Limb (tissue), 2 donors: ENCODE results near the gene LAMTOR5.

Experiments used
- DNase-seq, 2 donors: peaks; one replicate each; pipeline ENCODE4 v3.0.0-alpha.2; 2016; ENCODE audit errors: extremely low spot score in 2 of 2

LAMTOR5 gene

DNA sequence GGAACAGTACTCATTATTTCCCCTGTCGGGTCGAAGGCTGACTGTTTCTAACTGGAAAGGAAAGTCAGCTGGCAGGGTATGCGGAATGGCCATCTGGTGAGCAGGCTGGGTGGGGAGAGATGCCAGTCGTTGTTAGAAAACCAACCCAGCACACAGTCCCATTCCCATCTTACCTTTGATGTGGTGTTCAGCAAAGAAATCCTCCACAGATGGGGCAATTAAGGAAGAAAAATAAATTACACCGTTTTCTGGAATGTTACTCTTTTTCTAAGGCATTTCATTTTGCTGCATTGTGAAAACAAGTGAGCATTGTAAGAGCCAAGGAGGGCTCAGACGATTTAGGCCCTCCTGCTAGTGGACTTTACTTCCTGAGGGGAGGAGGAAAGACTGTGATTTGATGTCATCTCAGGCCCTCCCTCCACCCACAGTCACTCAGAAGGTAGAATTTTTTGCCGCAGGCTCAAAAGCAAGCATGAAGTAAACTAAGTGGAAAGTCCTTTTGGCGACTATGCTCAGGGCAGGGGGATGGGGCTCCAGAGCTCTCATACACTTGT is 16.7 kb downstream of the LAMTOR5 start, which contains the start of gene SLC16A4:
Gene SLC16A4 (minus strand): TSS at position 335 of the 554 bp plus-strand sequence. CDS start 1,703 bp downstream, outside the sequence.
- DNase-seq, result peak; percentile 30 to 49

DNA sequence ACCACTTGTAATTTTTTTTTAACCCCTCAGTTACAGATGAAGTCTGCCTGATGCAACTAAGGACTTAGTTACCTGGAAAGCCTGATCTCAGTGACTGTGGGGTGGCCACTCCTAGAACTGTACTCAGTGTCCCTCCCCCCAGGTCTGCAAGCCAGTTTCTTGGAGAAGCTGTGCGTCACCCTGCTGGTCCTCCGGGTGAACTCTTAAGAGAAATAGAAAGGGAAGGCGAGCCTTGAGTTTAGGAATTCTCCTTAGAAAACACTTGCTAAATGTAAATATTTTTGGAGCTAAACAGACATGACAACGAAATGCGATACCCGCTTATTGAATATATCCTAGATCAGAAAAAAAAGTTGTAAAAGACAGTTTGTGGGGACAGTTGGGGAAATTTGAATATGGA is 17.4 kb downstream of the LAMTOR5 start:
- DNase-seq, result peak; percentile 34 to 38

DNA sequence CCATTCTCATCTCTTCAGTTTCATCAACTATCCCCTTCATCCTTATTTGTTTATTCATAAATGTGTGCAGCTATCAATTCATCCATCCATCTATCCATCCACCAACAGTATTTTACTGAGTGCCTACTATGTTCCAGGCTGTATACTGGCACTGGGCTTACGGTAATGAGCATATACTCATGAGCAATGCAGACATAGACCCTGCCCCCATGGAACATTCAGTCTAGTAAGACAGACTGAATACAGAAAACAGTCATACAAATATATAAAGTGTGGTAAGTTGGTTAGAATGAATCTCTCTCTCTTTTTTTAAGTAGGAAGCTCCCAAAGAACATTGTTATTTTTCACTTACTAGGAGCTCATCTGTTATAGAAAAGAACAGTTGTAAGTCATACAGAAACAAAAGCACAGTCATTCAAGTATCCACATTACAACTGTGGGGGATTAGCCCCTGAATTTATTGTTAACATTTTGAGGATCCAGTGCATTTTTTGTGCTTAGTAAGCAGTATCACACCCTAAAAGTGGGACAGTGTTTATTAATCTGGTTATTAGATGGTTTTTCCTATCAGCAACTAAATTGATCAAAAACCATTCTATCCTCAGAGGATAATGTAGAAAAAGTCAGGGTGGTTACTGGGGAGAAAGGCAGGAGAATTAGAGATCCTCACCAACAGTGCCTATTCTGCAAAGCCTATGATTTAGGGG is 20.3 kb downstream of the LAMTOR5 start:
- no peak for DNase-seq

DNA sequence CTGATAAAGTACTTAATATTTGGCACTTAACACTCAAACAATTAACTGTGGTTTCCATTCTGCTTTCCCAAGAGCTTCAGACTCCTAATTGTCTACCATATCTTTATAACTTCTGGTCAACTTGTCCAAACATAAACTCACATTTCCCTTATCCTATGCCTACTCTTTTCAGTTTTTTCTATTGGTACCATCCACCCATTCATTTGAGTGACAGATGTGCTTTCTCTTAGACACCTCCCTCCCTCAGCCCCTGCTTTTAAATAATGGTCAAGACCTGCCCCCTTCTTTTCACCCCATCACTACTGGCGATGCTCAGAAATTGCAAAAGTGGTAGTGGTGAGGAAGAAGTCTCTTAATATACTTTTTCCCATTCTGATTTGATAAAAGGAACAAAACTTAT is 22.1 kb downstream of the LAMTOR5 start:
- DNase-seq, result no peak

DNA sequence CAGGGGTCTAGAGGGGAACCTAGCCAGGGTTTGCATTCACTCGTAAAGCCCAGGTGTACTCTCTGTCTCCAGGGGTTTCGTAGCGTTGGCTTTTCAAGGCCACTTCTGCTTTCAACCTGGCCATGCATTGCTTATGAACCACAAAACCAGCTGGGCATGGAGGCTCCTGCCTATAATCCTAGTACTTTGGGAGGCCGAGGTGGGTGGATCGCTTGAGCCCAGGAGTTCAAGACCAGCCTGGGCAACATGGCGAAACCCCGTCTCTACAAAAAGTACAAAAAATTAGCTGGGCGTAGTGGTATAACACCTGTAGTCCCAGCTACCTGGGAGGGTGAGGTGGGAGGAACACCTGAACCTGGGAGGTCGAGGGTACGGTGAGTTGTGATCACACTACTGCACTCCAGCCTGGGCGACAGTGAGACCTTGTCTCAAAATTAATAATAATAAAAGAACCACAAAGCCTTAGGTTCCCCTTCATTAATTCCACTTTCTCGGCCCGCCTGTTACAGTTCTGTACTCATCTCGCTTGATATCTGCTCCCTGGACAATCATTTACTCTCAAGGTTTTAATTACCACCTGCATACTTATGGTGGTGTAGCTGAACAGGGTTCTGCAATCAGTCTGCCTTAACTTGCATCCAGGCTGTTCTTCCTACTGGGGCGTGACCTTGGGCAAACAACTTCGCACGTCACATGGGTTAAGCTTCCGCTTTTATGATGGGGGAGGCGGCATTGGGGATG is 22.7 kb downstream of the LAMTOR5 start:
- DNase-seq, result no peak

DNA sequence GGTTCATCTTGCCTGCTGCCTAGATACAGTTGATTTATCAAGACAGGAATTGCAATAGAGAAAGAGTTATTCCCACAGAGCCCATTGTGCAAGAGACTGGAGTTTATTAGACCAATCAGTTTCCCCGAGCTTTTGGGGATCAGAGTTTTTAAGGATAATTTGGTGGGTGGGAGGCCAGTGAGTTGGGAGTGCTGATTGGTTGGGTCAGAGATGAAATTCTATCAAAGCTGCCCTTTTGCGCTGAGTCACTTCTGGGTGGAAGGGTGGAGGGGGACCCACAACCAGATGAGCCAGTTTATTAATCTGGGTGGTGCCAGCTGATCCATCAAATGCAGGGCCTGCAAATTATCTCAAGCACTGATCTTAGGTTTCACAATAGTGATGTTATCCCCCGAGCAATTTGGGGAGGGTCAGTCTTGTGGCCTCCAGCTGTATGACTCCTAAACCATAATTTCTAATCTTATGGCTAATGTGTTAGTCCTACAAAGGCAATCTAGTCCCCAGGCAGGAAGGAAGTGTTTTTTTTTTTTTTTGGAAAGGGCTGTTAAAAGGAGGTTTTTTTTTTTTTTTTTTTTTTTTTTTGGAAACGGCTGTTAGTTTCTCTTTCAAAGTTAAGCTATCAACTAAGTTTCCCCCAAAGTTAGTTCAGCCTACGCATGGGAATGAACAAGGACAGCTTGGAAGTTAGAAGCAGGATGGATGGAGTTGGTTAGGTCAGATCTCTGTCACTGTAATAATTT is 24.1 kb downstream of the LAMTOR5 start:
- DNase-seq, result no peak

DNA sequence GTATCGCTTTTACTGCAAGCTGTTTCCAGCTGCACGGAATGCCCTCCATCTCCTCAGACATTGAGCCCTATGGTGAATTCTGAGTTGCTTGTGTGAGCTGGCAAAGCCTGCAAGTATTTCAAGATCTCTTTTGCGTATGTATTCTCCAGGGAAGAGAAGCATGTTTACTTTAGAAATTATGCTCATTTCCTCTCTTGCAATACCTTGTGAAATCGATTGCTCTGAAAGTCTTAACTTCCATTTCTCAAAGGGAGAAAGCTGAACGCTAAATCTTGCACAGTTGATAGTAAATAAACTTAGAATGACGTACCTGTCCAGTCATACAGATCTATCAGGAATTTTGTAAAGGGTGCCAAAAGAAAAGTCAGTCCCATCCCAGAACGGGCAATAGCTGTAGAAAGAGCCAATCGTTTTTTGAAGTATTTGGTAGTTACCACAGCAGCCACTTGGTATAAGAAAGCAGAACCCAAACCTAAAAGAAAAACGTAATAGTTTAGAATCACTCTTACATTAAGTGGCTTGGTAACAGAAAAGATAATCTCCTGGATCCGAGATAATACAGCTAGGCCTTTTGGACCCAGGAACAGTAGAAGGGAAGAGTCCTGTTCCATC is 26.7 kb downstream of the LAMTOR5 start:
- DNase-seq, result no peak

DNA sequence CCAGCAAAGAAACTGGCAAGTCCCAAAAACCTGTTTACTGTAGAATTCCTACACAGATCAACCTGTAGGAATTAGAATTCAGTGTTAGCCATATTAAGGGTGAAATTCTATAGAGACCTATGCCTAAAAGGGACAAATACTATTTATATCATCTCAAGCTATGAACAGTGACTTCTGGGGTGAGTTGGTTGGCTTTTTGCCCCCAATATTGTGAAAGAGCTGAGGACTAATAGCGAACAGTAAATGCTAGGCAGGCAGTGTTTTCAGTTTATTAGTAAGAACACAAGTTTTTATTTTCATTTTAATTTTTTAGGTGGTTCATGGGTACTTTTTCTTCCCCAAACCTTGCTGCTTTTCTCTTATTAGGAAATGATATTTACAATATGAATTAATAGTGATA is 32.0 kb downstream of the LAMTOR5 start:
- DNase-seq, result no peak

DNA sequence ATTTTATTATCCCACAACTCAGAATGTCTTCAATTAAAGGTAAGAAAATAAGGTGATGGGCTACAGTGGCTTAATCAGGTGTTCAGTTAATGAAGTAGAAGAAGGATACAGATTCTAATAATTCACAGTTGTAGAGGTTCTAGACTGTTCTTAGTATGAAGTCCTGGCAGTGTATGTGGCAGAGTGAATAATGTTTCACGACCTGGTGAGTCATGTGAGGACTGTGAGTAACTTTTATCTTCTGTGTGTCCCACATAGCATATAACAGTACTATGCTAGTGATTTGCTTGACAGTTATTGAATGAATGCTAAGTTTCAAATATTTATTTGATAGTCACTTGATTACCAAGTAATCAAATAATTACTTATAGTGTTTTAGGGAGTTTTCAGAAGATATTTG is 36.7 kb downstream of the LAMTOR5 start:
- no peak for DNase-seq

DNA sequence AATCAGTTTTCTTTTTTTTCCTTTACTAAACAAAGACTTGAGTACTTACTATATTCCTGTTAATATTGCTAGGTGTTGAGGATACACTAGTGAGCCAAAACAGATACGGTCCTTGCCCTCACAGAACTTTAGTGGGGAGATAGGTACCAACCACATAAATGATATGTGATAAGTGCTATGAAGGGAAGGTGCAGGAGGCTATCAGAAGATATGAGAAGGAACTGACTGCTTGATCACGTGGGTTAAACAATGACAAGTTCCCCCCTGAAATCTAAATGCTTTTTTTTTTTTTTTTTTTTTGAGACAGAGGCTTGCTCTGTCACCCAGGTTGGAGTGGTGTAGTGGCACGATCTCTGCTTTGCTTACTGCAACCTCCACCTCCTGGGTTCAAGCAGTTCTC is 43.3 kb downstream of the LAMTOR5 start:
- DNase-seq, result no peak

DNA sequence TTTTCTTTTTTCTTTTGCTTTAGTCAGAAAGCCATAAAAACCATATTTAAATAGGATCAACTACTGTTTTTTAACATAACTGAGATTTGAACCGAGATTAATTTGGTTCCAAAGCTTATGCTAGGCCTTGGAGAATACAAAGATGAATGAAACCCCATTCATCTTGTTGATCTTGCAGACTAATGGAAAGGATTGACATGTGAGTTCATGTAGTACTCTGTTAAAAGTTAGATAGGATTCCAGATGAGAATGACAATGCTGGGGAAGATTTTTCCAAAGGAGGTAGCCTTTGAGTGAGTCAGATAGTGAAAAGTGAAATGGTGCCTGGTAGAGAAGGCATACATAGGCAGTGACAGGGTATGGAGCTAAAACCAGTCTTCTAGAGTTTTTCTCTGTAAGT is 45.6 kb downstream of the LAMTOR5 start:
- DNase-seq, result no peak

DNA sequence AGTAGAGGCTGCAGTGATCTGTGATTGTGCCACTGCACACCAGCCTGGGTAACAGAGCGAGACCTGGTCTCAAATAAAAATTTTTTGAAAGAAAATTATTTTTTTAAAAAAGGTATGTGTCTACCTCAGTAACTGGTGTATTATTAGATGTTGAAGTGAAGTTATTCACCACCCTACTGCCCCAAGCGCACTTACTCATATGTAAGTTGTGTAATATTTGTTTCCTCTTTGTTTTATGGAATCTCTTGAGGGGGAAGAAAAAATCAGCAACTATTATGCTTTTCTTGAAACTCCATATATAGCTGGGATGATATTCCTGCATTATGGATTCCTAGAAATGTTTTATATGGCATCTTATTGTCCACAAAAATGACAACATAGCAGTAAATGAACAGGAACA is 47.1 kb downstream of the LAMTOR5 start:
- DNase-seq, result no peak

DNA sequence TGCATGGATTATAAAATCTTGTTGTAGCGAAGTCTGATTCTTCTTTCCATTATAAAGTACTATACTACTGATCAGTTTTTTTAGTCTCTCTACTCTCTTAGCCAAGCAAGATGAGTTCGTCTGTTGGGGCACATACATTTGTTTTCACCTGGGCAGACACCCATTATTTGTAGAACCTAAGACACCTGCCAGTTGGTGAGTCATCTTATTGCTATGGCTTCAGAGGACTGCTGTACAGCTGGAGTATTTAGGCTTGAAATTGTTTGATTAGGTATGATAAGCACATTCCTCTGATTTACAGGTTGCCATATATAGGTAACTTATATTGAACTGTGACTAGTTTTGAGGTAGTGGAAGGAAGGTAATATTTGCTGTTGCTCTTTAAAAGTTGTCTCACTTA is 51.1 kb downstream of the LAMTOR5 start:
- DNase-seq, result no peak

DNA sequence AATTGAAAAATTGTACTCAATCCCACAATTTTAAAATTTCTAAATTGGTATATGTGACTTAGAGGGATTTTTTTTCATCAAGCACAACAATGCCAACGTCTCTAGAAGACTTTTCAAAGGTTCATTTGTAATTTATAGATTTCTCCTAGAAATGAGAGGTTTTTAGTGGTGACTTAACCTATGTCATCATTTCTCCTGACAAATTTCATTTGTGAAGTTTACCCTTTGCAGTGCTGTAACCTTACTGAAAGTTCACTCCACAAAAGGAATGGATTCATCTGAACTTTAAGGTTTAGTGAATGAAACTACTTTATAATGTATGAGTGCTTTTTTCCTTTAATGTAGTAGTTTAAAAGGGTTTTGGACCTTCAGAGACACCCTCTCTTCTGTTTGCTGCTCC is 52.2 kb downstream of the LAMTOR5 start:
- DNase-seq, result no peak
